Activated T-helper 1 cell treated with Interleukin-2 at 50 U/mL for 16 hours (primary cell): ENCODE data around the gene UBE2K.
"Not testable (repeated sequence)": the region's sequence is repeated elsewhere in the genome, so short reads cannot be mapped to it uniquely, and the experiment has no call there.

Experiments used
- DNase-seq: peaks from one replicate; pipeline ENCODE4 v3.0.0-alpha.2; 2020; ENCODE audit warnings: low read depth

The UBE2K gene

GRCh38 chr4:39689970-39690369 lies 8.0 kb upstream of the UBE2K start:
- no peak for DNase-seq

DNA sequence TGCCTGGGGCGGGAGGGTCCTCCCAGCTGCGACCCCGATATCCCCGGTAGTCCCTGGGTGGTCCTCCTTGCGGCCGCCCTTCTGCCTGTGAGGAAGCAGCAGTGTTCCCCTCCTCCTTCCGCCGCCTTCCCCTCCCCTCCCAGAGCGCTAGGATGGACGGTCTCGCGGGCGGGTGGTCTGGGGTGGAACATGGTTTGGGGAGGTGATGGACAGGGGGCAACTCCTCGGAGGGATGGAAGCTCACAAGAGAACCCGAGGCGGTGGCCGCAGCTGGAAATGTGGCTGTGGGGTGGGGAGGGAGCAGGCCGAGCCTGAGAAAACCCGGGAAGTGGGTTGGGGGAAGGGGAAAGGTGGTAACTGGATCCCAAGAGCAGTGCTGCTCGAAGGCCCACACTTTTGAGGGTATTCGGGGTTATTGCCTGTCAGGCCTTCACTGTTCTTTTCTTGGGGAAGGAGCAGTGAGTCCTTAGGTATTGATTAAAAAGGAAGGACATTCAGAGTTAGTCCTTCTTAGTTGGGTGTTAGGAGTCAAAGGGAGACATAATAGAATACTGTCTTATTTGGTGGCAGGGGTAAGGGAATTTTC lies 581 bp downstream of the UBE2K start:
- DNase-seq, result peak; percentile 20

DNA sequence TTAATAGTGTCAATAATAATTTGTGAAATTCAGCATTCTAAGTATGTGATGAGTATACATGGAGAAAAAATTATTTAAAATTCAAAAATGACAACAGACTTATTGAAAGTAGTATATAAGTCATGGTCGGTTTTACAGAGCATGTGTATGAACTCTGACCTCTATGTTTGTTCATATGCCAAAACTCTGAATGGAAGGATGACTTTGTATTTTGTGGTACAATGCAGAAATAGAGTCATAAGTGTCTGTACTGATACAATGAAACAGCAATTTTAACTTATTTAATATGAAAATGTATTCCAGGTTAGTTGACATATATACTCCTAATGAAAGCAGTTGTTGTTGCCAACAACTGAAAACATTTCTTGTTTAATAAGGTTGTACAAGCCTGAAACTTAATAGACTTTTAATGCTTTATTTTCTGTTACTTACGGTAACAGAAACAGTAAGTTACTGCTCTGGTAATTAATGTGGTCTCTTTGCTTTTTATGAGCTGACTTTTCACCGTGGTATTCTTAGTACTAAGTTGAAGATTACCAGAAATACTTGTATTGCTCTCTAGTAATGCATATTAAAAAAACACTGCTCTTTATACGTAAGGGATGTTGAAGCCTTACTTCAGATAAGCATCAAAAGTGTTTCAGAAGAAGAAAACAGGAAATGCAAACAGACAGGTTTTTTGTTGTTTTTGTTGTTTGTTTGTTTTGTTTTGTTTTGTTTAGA lies 1.9 kb downstream of the UBE2K start:
- no peak for DNase-seq

DNA sequence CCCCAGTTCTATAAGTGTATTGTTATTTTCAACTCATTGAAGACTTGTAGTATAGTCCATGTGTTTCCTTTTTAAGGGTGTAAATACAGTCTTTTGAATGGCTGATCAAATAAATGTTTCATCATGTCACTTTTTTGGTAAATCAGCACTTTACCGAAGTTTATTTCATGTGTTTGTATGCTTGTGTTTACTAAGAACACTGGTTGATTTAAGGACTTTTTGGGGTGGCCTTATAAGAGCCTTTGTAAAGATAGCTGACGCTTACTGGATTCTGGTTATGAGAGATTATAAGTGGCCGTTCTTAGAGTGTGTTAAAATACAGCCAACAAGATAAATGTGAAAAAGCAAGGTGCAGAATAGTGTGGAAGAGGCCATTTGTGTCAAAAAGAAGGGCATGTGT lies 2.6 kb downstream of the UBE2K start:
- no peak for DNase-seq

- no peak for DNase-seq
Measured at GRCh38 chr4:39702716-39703115, 4.8 kb downstream of the UBE2K start.

DNA sequence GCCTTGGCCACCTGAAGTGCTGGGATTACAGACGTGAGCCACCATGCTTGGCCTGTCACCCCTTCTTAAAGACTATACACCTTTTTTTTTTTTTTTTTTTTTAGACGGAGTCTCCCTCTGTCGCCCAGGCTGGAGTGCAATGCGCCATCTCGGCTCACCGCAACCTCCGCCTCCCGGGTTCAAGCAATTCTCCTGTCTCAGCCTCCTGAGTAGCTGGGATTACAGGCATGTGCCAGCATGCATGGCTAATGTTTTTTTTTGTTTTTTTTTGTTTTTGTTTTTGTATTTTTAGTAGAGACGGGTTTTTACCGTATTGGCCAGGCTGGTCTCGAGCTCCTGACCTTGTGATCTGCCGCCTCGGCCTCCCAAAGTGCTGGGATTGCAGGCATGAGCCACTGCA lies 6.9 kb downstream of the UBE2K start:
- DNase-seq, result not testable (repeated sequence)

- no peak for DNase-seq
Measured at GRCh38 chr4:39706334-39706733, 8.4 kb downstream of the UBE2K start.

GRCh38 chr4:39706741-39707511 lies 9.0 kb downstream of the UBE2K start:
- DNase-seq, result no peak

GRCh38 chr4:39710098-39710896 lies 12.4 kb downstream of the UBE2K start:
- no peak for DNase-seq

DNA sequence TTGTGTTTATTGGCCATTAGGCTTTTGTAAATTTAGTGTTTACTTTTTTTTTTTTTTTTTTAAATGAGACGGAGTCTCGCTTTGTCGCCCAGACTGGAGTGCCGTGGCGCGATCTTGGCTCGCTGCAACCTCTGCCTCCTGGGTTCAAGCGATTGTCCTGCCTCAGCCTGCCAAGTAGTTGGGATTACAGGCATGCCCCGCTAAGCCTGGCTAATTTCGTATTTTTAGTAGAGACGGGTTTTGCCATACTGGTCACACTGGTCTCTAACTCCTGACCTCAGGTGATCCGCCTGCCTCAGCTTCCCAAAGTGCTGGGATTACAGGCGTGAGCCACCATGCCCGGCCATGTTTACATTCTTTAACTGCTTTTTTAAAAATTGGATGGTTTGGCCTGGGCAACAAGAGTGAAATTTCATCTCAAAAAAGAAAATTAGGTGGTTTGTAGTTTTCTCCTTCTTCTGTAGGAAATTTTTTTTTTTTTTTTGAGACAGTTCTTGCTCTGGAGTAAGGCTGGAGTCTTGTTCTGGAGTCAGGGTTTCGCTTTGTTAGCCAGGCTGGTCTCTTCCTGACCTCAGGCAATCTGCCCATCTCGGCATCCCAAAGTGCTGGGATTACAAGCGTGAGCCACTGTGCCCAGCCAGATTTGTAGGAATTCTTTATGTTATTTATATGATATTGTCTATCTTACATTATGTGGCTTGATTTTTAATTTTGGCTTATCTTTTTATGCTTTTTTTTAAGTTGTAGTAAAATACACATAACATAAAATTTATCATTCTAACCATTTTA lies 15.1 kb downstream of the UBE2K start:
- DNase-seq, result no peak

- no peak for DNase-seq
Measured at GRCh38 chr4:39713691-39714090, 15.8 kb downstream of the UBE2K start.

GRCh38 chr4:39714166-39714565 lies 16.2 kb downstream of the UBE2K start:
- DNase-seq, result no peak

GRCh38 chr4:39715788-39716187 lies 17.9 kb downstream of the UBE2K start:
- DNase-seq, result no peak

GRCh38 chr4:39716356-39716755 lies 18.4 kb downstream of the UBE2K start:
- DNase-seq, result no peak

GRCh38 chr4:39717743-39718142 lies 19.8 kb downstream of the UBE2K start:
- not testable (repeated sequence) for DNase-seq

GRCh38 chr4:39718366-39719323 lies 20.7 kb downstream of the UBE2K start:
- DNase-seq, result no peak

DNA sequence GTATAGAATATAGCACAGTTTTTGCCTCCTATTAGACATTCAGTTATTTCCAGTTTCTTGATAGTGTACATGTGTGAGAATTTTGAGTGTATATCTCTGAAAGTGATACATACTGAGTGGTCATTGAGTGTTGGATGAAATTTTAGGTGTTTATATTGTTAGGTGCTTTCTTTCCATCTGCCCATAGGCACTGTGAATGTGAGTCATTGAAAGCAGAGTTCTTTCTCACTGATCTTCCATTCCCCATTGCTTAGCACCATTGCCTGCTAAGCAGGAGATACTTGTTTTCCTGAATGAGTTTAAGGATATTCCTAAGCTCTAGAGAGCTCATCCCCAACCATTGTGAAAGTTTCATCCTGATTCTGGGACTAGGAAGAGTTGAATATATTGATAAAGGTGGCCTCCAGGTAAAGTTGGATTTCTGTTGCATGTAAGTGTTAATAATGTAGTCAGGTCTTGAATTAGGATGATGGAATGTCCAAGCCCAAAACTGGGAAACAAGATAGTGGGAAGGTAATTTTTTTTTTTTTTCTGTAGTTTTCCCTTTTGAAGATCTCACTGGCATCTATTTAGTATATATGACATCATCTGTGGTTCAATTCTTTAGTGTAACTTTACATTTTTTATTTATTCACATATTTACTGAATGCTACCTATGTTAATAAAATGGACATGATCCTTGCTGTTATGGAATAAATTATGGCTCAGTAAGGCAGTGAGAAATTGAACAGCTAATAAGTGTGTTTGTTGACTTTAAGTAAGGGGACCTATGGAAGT lies 22.1 kb downstream of the UBE2K start:
- DNase-seq, result no peak

GRCh38 chr4:39721273-39721672 lies 23.3 kb downstream of the UBE2K start:
- DNase-seq, result not testable (repeated sequence)

- DNase-seq, result no peak
Measured at GRCh38 chr4:39721788-39722187, 23.9 kb downstream of the UBE2K start.

GRCh38 chr4:39729557-39729956 lies 31.6 kb downstream of the UBE2K start:
- no peak for DNase-seq
